K562 (cell line): ENCODE data around the gene DDAH1. TPM values are rescaled to one million over a fixed set of nuclear protein-coding genes. Genes with fewer than 3 reads are reported as not detected.
A peak's percentile ranks its signal among the peaks of the same experiment; 100 is the strongest.

ENCODE experiments used
- AFF4 ChIP-seq: sonication (generic); formaldehyde crosslinking; IDR thresholded peaks from 2 replicates; pipeline ENCODE4 v1.8.0; 2023; ENCODE audit warnings: mild to moderate bottlenecking, missing genetic modification reagents
- ARID2 ChIP-seq: fragments of 450-650 bp; IDR thresholded peaks from 2 replicates; pipeline ENCODE4 v1.6.1; 2017; ENCODE audit warnings: antibody characterized with exemption, mild to moderate bottlenecking
- ATF7 ChIP-seq: fragments of 450-650 bp; IDR thresholded peaks from 2 replicates; pipeline ENCODE4 v1.7.1; 2014; ENCODE audit warnings: mild to moderate bottlenecking, moderate library complexity
- CTCFL ChIP-seq: IDR thresholded peaks from 2 replicates; pipeline ENCODE4 v1.6.1; 2011; ENCODE audit warnings: borderline replicate concordance, low read depth, mild to moderate bottlenecking, moderate library complexity, low read length; ENCODE audit not compliant: insufficient read depth, poor library complexity, severe bottlenecking
- FOXP1 ChIP-seq: sonication (generic); formaldehyde crosslinking; IDR thresholded peaks from 2 replicates; pipeline ENCODE4 v1.8.0; 2022; ENCODE audit warnings: mild to moderate bottlenecking, missing genetic modification reagents
- IRF2 ChIP-seq: sonication (generic); formaldehyde crosslinking; IDR thresholded peaks from 2 replicates; pipeline ENCODE4 v1.8.1; 2022; ENCODE audit warnings: mild to moderate bottlenecking, missing genetic modification reagents
- KLF1 ChIP-seq: fragments of 450-650 bp; IDR thresholded peaks from 2 replicates; pipeline ENCODE4 v1.6.1; 2016; ENCODE audit warnings: missing genetic modification characterization, missing compliant biosample characterization
- TCF3 ChIP-seq: sonication (generic); formaldehyde crosslinking; IDR thresholded peaks from 2 replicates; pipeline ENCODE4 v1.4.0; 2020; ENCODE audit warnings: mild to moderate bottlenecking, missing genetic modification reagents
- TSHZ1 ChIP-seq: fragments of 250-450 bp; sonication (Bioruptor Pico); IDR thresholded peaks from 2 replicates; pipeline ENCODE4 v1.4.0; 2020; ENCODE audit warnings: mild to moderate bottlenecking, moderate library complexity
- XRCC5 ChIP-seq: fragments of 200-400 bp; formaldehyde crosslinking; IDR thresholded peaks from 2 replicates; pipeline ENCODE4 v1.6.1; 2017; ENCODE audit warnings: low read depth, mild to moderate bottlenecking, low read length
- ZKSCAN8 ChIP-seq: fragments of 200-800 bp; sonication (Bioruptor generic); IDR thresholded peaks from 2 replicates; pipeline ENCODE4 v1.6.1; 2016; ENCODE audit warnings: missing genetic modification characterization, missing compliant biosample characterization
- ZNF41 ChIP-seq: fragments of 250-450 bp; sonication (Bioruptor Pico); conservative IDR thresholded peaks from 2 replicates; pipeline ENCODE4 v1.4.0; 2020; ENCODE audit warnings: mild to moderate bottlenecking
- ZNF695 ChIP-seq: fragments of 450-650 bp; formaldehyde crosslinking; IDR thresholded peaks from 2 replicates; pipeline ENCODE4 v1.4.0; 2020; ENCODE audit warnings: mild to moderate bottlenecking, moderate library complexity
- polyA plus RNA-seq, 8 experiments: library from polyadenylated mRNA; depleted of rRNA in 4 of 8; stranded (reverse) in 5 of 8; unstranded in 3 of 8; fragments of >200 nt; fragmentation: Nextera tagmentation in 2 of 8; fragmentation: Illumina TruSeq in 1 of 8; extraction: Ambion mirVana in 2 of 8; extraction: Trizol in 1 of 8; gene quantifications; 2 replicates each; pipeline versions ENCODE4 v1.2.1 to v1.2.3, GENCODE V29; 2011 to 2014; ENCODE audit warnings: inconsistent platforms in 1 of 8, missing spikeins in 1 of 8
- total RNA-seq, 7 experiments: library from RNA; depleted of rRNA in 6 of 7; stranded (reverse); fragments of >200 nt in 6 of 7; fragmentation: Illumina TruSeq in 2 of 7; extraction: Trizol in 2 of 7; gene quantifications; 2 replicates each; pipeline versions ENCODE4 v1.2.1 to v1.2.3, GENCODE V29; 2011 to 2021; ENCODE audit warnings: low replicate concordance in 1 of 7
- TF ChIP-seq, protein P1 (sequence below): conservative IDR thresholded peaks from 2 replicates; pipeline ENCODE4 v1.6.1; 2011; ENCODE audit warnings: low read depth, mild to moderate bottlenecking, low read length; ENCODE audit not compliant: control insufficient read depth

DDAH1 gene
- total and polyA plus RNA-seq, 9 of the 15 experiments (the other 6 are each of a cell fraction or from before 2014, with no cell fraction given): 0.04 to 0.24 (median 0.10) TPM

- TF ChIP-seq, protein P1, sequence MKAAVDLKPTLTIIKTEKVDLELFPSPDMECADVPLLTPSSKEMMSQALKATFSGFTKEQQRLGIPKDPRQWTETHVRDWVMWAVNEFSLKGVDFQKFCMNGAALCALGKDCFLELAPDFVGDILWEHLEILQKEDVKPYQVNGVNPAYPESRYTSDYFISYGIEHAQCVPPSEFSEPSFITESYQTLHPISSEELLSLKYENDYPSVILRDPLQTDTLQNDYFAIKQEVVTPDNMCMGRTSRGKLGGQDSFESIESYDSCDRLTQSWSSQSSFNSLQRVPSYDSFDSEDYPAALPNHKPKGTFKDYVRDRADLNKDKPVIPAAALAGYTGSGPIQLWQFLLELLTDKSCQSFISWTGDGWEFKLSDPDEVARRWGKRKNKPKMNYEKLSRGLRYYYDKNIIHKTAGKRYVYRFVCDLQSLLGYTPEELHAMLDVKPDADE: no peak
- TF ChIP-seq AFF4 (no peak), KLF1 (tag) (no peak), XRCC5 (peak; percentile 44; the same call in 1 of the 2 replicates), TSHZ1 (CRISPR knock-in tag) (no peak), IRF2 (CRISPR knock-in tag) (no peak), FOXP1 (CRISPR knock-in tag) (no peak), ZKSCAN8 (CRISPR knock-in tag) (no peak), ZNF41 (CRISPR knock-in tag) (no peak), TCF3 (no peak), ZNF695 (no peak), ATF7 (peak; percentile 40; the same call in 1 of the 2 replicates), CTCFL (peak; percentile 17), ARID2 (peak; percentile 79)
Measured at GRCh38 chr1:85307987-85308832, 156.7 kb downstream of the DDAH1 start (continued).
